DND-41 (cell line): ENCODE results near the gene HECA.
"Not testable (repeated sequence)": the region's sequence is repeated elsewhere in the genome, so short reads cannot be mapped to it uniquely, and the experiment has no call there.

Source experiments
- ATAC-seq: fragments of 200-7000 bp; cut with Tn5 transposase; 3 replicates; pipeline ENCODE4 v1.9.1; 2021; ENCODE audit warnings: low read depth; ENCODE audit not compliant: insufficient read depth
- DNase-seq: peaks from one replicate; pipeline ENCODE4 v3.0.0-alpha.2; 2020
- H2AFZ ChIP-seq: 2 replicates; pipeline ENCODE4 v1.6.0; 2012; ENCODE audit warnings: low read depth, low read length
- H3K27ac ChIP-seq: 2 replicates; pipeline ENCODE4 v1.5.1; 2012; ENCODE audit warnings: low read length, inconsistent platforms
- H3K27me3 ChIP-seq: fragments of 200-600 bp; sonication (generic); 2 replicates; pipeline ENCODE4 v1.6.0; 2012; ENCODE audit warnings: low read length, mild to moderate bottlenecking, inconsistent platforms; ENCODE audit not compliant: insufficient read depth, poor library complexity
- H3K36me3 ChIP-seq: 2 replicates; pipeline ENCODE4 v1.5.1; 2012; ENCODE audit warnings: low read length, inconsistent platforms; ENCODE audit not compliant: insufficient read depth
- H3K4me1 ChIP-seq: 2 replicates; pipeline ENCODE4 v1.5.1; 2012; ENCODE audit warnings: mild to moderate bottlenecking, low read length; ENCODE audit not compliant: insufficient read depth
- H3K4me2 ChIP-seq: 2 replicates; pipeline ENCODE4 v1.6.0; 2012; ENCODE audit warnings: mild to moderate bottlenecking, moderate library complexity, low read length, inconsistent platforms; ENCODE audit not compliant: insufficient read depth
- H3K4me3 ChIP-seq, 2 experiments: fragments of 200-600 bp in 1 of 2; shearing (Covaris generic) in 1 of 2; 2 replicates each; pipeline ENCODE4 v1.5.1; 2012 to 2016; ENCODE audit warnings: inconsistent platforms in 2 of 2, low read length in 2 of 2, mild to moderate bottlenecking in 2 of 2, low read depth in 1 of 2, moderate library complexity in 1 of 2
- H3K79me2 ChIP-seq: 2 replicates; pipeline ENCODE4 v1.6.0; 2012; ENCODE audit warnings: low read length, inconsistent platforms; ENCODE audit not compliant: insufficient read depth
- H3K9ac ChIP-seq: 2 replicates; pipeline ENCODE4 v1.6.0; 2012; ENCODE audit warnings: low read depth, mild to moderate bottlenecking, inconsistent platforms, low read length, moderate library complexity
- H3K9me3 ChIP-seq: 2 replicates; pipeline ENCODE4 v1.5.1; 2012; ENCODE audit warnings: low read length, moderate library complexity, mild to moderate bottlenecking, inconsistent platforms; ENCODE audit not compliant: insufficient read depth, severe bottlenecking
- H4K20me1 ChIP-seq: 2 replicates; pipeline ENCODE4 v1.6.0; 2012; ENCODE audit warnings: low read length; ENCODE audit not compliant: insufficient read depth
- EZH2 ChIP-seq: IDR thresholded peaks from 3 replicates; pipeline ENCODE4 v1.6.1; 2012; ENCODE audit warnings: borderline replicate concordance, low read depth, mild to moderate bottlenecking, moderate library complexity, low read length, inconsistent platforms; ENCODE audit not compliant: severe bottlenecking
- TF ChIP-seq, protein P1 (sequence below): IDR thresholded peaks from 2 replicates; pipeline ENCODE4 v1.5.1; 2012; ENCODE audit warnings: borderline replicate concordance, low read length, moderate library complexity, mild to moderate bottlenecking; ENCODE audit not compliant: poor library complexity, severe bottlenecking; ENCODE audit errors: extremely low read depth

The HECA gene

DNA sequence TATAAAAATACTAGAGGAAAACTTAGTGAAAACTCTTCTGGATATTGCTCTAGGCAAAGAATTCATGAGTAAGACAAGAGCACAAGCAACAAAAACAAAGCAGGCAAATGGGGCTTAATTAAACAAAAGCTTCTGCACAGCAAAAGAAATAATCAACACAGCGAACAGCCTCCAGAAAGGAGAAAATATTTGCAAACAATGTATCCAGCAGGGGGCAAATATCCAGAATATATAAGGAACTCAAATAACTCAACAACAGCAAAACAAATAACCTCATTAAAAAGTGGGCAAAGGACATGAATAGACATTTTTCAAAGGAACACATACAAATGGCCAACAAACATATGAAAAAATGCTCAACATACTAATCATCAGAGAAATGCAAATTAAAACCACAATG is 17.1 kb upstream of the HECA start:
- Histone ChIP-seq H3K9me3 (peaks cover 17% of the 10 kb centered on the region), H2AFZ (no peak overlapping the region), H4K20me1 (no peaks in the 10 kb centered on the region), H3K4me3 (no peak overlapping the region), H3K27ac (no peak overlapping the region), H3K4me1 (peaks cover 39% of the 10 kb centered on the region), H3K4me2 (no peak overlapping the region), H3K27me3 (no peaks in the 10 kb centered on the region), H3K79me2 (no peaks in the 10 kb centered on the region), H3K36me3 (no peaks in the 10 kb centered on the region), H3K9ac (no peak overlapping the region)
- TF ChIP-seq, protein P1, sequence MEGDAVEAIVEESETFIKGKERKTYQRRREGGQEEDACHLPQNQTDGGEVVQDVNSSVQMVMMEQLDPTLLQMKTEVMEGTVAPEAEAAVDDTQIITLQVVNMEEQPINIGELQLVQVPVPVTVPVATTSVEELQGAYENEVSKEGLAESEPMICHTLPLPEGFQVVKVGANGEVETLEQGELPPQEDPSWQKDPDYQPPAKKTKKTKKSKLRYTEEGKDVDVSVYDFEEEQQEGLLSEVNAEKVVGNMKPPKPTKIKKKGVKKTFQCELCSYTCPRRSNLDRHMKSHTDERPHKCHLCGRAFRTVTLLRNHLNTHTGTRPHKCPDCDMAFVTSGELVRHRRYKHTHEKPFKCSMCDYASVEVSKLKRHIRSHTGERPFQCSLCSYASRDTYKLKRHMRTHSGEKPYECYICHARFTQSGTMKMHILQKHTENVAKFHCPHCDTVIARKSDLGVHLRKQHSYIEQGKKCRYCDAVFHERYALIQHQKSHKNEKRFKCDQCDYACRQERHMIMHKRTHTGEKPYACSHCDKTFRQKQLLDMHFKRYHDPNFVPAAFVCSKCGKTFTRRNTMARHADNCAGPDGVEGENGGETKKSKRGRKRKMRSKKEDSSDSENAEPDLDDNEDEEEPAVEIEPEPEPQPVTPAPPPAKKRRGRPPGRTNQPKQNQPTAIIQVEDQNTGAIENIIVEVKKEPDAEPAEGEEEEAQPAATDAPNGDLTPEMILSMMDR = peak; percentile 9
- TF ChIP-seq EZH2 = no peak
- no peak for ATAC-seq
- no peak for DNase-seq

DNA sequence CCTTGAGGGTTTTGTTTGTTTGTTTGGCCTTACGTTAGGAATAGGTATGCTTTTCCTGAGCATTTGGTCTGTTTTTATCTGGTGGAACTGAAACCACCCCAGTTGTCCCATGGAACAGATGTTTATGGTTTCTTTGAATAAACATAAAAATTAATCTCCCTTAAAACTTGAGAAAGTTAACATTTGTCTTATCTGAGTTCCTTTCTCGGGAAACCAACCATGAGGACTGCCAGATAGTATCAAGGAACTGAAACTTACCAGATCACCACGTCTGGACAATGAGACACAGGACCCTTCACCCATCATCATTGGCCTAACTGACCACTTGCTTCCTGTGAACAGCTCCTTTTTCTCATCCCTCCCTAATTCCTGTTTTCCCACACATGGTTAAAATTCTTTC is 15.3 kb upstream of the HECA start:
- peaks cover 22% of the 10 kb centered on the region for H3K4me1 ChIP-seq
- H3K27me3 ChIP-seq = no peaks in the 10 kb centered on the region
- no peaks in the 10 kb centered on the region for H3K79me2 ChIP-seq
- peaks cover 17% of the 10 kb centered on the region for H3K9me3 ChIP-seq
- no peak for DNase-seq
- no peak overlapping the region for H3K9ac ChIP-seq
- no peak overlapping the region for H3K27ac ChIP-seq
- no peaks in the 10 kb centered on the region for H4K20me1 ChIP-seq
- H3K4me2 ChIP-seq = no peak overlapping the region
- ATAC-seq = no peak
- no peak overlapping the region for H2AFZ ChIP-seq
- no peak overlapping the region for H3K4me3 ChIP-seq
- TF ChIP-seq EZH2 = no peak
- TF ChIP-seq, protein P1 = no peak
- no peaks in the 10 kb centered on the region for H3K36me3 ChIP-seq

DNA sequence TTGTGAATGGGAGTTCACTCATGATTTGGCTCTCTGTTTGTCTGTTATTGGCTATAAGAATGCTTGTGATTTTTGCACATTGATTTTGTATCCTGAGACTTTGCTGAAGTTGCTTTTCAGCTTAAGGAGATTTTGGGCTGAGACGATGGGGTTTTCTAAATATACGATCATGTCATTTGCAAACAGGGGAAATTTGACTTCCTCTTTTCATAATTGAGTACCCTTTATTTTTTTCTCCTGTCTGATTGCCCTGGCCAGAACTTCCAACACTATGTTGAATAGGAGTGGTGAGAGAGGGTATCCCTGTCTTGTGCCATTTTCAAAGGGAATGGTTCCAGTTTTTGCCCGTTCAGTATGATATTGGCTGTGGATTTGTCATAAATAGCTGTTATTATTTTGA is 12.1 kb upstream of the HECA start:
- H3K27me3 ChIP-seq, H4K20me1 ChIP-seq, H3K79me2 ChIP-seq, H3K27ac ChIP-seq, H2AFZ ChIP-seq, H3K36me3 ChIP-seq, ATAC-seq, H3K4me2 ChIP-seq, H3K9ac ChIP-seq, DNase-seq, H3K4me3 ChIP-seq: not testable (repeated sequence)
- Histone ChIP-seq H3K9me3 (peaks cover 17% of the 10 kb centered on the region), H3K4me1 (peaks cover 25% of the 10 kb centered on the region)

DNA sequence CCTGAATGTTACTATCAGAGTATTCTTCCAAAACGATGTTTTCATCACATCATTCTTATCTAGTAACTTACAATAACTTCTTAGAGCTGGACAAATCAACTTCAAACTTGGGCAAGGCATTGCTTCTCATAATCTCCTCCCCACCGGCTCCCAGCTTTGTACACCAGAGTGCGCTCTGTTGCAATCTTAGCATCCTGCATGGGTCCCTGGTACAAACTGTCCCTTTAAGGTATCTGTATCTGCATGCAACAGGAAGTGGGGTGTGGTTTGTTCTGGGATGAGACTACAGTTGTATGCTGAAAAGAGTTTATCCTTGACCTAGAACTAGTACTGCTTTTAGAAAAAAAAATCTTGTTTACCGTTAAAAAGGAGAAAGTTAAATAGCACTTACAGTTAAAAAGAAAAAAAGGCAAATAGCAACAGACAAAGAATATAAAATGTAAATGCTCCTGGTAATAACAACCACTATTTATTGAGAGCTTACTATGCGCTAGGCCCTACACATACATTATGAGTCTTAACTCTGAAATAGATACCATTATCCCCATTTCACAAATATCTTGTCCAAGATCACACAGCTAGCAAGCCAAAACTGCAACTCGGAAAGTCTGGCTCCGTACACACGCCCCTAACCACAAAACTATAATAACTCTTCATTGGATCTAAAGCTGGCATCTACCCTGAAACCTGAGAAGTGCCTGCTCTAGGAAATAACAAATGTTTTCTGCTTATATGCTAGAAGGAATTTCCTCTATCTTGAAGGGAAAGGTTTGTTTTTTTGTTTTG is 9.8 kb upstream of the HECA start:
- H4K20me1 ChIP-seq = no peaks in the 10 kb centered on the region
- H3K79me2 ChIP-seq = no peaks in the 10 kb centered on the region
- H3K4me3 ChIP-seq = peak overlapping the region in 1 of 2 experiments; percentile 46; a peak in 2 of 4 replicates
- DNase-seq (peak; percentile 89), ATAC-seq (peak; percentile 100)
- peak overlapping the region; percentile 40 for H3K9ac ChIP-seq
- H3K27me3 ChIP-seq = no peaks in the 10 kb centered on the region
- peaks cover 5% of the 10 kb centered on the region for H3K9me3 ChIP-seq
- H3K27ac ChIP-seq = peak overlapping the region; percentile 92
- peak overlapping the region; percentile 59 for H3K4me2 ChIP-seq
- H3K4me1 ChIP-seq = peaks cover 25% of the 10 kb centered on the region
- H2AFZ ChIP-seq = peak overlapping the region; percentile 70
- H3K36me3 ChIP-seq = no peaks in the 10 kb centered on the region
- TF ChIP-seq EZH2 = no peak
- TF ChIP-seq, protein P1 = peak; percentile 96
